Fibroblast of pulmonary artery (primary cell): ENCODE measurements around the gene NIM1K.
"Not testable (repeated sequence)": the region's sequence is repeated elsewhere in the genome, so short reads cannot be mapped to it uniquely, and the experiment has no call there.

Experiments used
- DNase-seq: peaks from one replicate; pipeline ENCODE4 v3.0.0-alpha.2; 2010; ENCODE audit warnings: low read depth
- H3K4me3 ChIP-seq: replicated peaks from 2 replicates; pipeline ENCODE4 v1.5.1; 2011; ENCODE audit warnings: low read depth, mild to moderate bottlenecking, control low read depth, low read length, moderate library complexity
- TF ChIP-seq, protein P1 (sequence below): IDR thresholded peaks from 2 replicates; pipeline ENCODE4 v1.5.1; 2011; ENCODE audit warnings: mild to moderate bottlenecking, control low read depth, low read length, inconsistent platforms; ENCODE audit errors: missing control alignments

NIM1K gene

DNA sequence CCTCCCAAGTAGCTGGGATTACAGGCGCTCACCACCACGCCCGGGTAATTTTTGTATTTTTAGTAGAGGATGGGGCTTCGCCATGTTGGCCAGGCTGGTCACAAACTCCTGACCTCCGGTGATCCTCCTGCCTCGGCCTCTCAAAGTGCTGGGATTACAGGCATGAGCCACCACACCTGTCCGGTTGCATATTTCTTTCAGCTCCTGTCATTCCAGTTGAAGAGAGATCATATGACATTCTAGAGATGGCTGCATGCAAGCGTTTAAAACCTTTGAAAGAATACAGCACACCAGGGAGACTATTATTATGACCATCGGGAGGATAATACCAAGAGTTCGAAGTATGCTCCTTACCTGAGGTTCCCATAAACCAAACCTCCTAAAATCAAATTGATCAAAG is 9.6 kb upstream of the NIM1K start:
- TF ChIP-seq, protein P1, sequence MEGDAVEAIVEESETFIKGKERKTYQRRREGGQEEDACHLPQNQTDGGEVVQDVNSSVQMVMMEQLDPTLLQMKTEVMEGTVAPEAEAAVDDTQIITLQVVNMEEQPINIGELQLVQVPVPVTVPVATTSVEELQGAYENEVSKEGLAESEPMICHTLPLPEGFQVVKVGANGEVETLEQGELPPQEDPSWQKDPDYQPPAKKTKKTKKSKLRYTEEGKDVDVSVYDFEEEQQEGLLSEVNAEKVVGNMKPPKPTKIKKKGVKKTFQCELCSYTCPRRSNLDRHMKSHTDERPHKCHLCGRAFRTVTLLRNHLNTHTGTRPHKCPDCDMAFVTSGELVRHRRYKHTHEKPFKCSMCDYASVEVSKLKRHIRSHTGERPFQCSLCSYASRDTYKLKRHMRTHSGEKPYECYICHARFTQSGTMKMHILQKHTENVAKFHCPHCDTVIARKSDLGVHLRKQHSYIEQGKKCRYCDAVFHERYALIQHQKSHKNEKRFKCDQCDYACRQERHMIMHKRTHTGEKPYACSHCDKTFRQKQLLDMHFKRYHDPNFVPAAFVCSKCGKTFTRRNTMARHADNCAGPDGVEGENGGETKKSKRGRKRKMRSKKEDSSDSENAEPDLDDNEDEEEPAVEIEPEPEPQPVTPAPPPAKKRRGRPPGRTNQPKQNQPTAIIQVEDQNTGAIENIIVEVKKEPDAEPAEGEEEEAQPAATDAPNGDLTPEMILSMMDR = no peak
- no peak overlapping the region for H3K4me3 ChIP-seq
- no peak for DNase-seq

- DNase-seq, H3K4me3 ChIP-seq: not testable (repeated sequence)
Observed at GRCh38 chr5:43183101-43183500, 8.9 kb upstream of the NIM1K start.

GRCh38 chr5:43190755-43191603 is 1.0 kb upstream of the NIM1K start:
- no peak overlapping the region for H3K4me3 ChIP-seq

DNA sequence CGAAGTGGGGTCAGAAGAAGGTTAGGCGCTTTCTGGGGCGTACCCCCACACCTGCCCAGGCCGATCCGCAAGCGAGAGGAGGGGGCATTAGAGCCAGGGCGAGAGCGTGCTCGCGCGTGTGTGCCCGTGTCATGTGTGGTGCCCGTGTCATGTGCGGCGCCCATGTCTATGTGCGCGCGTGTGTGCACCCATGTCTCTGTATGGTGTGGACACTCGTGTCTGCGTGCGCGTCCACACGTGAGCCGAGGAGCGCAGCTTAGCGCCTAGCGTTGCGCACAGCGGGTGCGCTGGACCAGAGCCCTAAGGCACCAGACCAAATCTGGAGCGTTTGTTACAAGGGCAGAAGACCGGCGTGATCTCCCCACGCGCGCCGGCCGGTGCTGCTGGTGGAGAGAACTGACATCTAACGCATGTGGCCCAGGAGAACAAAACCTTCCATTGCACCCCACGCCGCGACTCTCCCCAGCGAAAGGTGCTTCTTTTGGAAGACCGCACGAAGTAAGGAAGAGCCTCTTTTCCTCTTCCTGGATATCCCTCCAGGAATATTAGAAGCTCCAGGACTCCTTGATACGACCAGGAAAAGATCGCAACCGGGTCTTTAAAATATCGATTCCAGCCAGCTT is 644 bp downstream of the NIM1K start:
- peak; percentile 29 for DNase-seq
- peak overlapping the region; percentile 54 for H3K4me3 ChIP-seq
- TF ChIP-seq, protein P1 = no peak

More at GRCh38 chr5:43190755-43191603, 1.0 kb upstream of the NIM1K start:
- peak; percentile 57 for DNase-seq
- TF ChIP-seq, protein P1 = no peak

DNA sequence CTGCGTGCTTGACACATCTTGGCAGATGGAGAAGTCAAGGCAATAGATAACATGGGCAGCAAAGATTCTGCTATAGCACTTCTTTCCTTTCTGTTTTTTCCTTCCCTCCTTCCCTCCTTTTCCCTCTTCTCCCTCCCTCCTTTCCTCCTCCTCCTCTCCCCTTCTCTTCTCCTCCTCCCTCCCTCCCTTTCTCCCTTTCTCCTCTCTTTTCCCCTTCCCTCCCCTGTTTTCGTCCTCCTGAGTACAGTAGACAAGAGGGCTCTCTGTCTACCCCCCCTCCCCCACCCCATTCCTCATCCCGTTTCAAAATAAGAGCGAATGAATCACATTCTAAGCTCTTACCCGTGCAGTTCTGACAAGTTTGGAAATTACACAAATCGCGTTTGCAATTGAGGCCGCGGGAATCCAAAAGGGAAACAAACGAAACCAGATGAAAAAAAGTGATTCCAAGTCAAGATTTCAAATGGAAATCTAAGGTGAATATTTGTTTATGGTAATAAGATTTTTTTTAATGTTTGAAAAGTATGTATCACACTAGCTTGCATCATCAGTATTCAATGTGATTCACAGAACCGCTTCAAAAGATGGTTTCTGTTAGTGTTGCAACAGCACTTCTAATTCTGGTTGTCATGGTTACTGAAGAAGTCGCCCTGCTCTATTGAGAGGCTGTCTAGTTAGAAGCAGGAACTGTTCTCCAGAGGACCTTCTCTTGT is 1.3 kb downstream of the NIM1K start:
- H3K4me3 ChIP-seq = peak overlapping the region; percentile 54
- TF ChIP-seq, protein P1 = no peak
- peak; percentile 95 for DNase-seq

GRCh38 chr5:43193894-43194265 is 1.9 kb downstream of the NIM1K start:
- DNase-seq = no peak
- TF ChIP-seq, protein P1 = no peak
- peak overlapping the region; percentile 54 for H3K4me3 ChIP-seq

DNA sequence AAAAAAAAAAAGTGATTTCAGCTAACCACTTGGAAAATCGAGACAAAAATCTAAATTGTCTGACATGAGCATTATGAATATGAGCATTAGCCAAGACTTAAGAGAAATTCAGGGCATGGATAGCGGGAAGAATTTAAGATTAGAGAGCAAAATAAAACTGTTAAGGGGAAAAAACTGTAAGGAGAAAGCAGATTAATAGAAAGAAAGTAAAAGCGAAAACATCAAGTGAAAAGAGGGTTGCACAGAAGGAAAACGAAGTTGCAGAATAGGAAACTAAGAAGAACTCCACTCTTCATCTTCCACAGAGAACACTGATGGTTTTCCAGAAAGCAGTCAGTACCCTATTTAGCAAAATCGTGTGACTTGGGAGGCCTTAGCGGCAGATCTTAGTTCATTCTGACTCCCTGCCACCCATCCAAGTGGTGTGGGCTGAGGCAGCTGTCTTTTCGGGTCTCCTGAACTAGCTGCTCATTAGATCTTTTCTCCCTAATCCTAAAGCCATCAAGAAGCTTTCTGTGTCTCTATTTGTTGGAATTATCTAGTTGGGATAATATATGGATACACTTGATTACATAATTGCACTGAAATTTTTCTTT is 3.7 kb downstream of the NIM1K start:
- TF ChIP-seq, protein P1 = no peak
- no peak overlapping the region for H3K4me3 ChIP-seq
- no peak for DNase-seq
